MM.1S (cell line): ENCODE measurements around the gene MSS51.

Source experiments
- CTCF ChIP-seq: fragments of 300-600 bp; sonication (generic); IDR thresholded peaks from 2 replicates; pipeline ENCODE4 v1.5.1; 2016; ENCODE audit warnings: antibody characterized with exemption, low read length, mixed read lengths
- EZH2 ChIP-seq: fragments of 300-600 bp; sonication (generic); optimal IDR thresholded peaks from 2 replicates; pipeline ENCODE3; 2017; ENCODE audit warnings: low read depth, mild to moderate bottlenecking, antibody characterized with exemption, low read length, mixed read lengths
- EZH2phosphoT487 ChIP-seq: fragments of 300-600 bp; sonication (generic); IDR thresholded peaks from 2 replicates; pipeline ENCODE4 v1.6.1; 2018; ENCODE audit warnings: antibody characterized with exemption, low read length

DNA sequence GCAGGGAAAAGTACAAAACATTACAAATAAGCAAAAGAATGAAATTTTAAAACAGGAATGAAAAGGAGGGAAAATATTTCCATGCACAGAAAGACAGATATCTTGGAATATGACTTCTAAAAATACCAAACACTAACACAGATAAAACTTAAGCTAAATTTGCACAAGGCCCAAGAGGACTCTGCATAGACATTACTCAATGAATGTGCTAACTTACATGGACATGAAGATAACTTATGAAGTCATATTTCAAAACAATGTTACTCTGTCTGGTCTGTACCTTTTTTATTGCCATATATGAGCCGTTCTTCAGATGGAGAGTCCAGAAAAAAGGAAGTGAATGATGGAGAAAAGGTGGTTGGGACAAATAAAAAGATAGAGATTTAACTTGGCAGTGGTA is 15.0 kb upstream of the MSS51 start:
- TF ChIP-seq CTCF = no peak
- no peak for TF ChIP-seq EZH2
- TF ChIP-seq EZH2phosphoT487 = no peak
